SK-N-SH treated with all-trans-retinoic acid at 6 μM for 48 hours (cell line): ENCODE measurements around the gene PRKAA1.

Source experiments
- CSDC2 ChIP-seq: fragments of 250-450 bp; sonication (Bioruptor Pico); IDR thresholded peaks from 2 replicates; pipeline ENCODE4 v1.5.0; 2020; ENCODE audit warnings: mild to moderate bottlenecking, moderate library complexity
- OSR1 ChIP-seq: fragments of 250-450 bp; sonication (Bioruptor Pico); IDR thresholded peaks from 2 replicates; pipeline ENCODE4 v1.8.0; 2022; ENCODE audit warnings: moderate library complexity, mild to moderate bottlenecking, inconsistent platforms
- SNAI2 ChIP-seq: fragments of 250-450 bp; sonication (Bioruptor Pico); IDR thresholded peaks from 2 replicates; pipeline ENCODE4 v1.5.0; 2020; ENCODE audit warnings: mild to moderate bottlenecking, moderate library complexity
- ZFP30 ChIP-seq: fragments of 450-650 bp; formaldehyde crosslinking; IDR thresholded peaks from 2 replicates; pipeline ENCODE4 v1.5.0; 2022; ENCODE audit warnings: mild to moderate bottlenecking, moderate library complexity
- TF ChIP-seq, protein P1 (sequence below): fragments of 250-450 bp; sonication (Bioruptor Pico); IDR thresholded peaks from 2 replicates; pipeline ENCODE4 v1.8.0; 2020; ENCODE audit warnings: mild to moderate bottlenecking, moderate library complexity, borderline replicate concordance

- TF ChIP-seq, protein P1, sequence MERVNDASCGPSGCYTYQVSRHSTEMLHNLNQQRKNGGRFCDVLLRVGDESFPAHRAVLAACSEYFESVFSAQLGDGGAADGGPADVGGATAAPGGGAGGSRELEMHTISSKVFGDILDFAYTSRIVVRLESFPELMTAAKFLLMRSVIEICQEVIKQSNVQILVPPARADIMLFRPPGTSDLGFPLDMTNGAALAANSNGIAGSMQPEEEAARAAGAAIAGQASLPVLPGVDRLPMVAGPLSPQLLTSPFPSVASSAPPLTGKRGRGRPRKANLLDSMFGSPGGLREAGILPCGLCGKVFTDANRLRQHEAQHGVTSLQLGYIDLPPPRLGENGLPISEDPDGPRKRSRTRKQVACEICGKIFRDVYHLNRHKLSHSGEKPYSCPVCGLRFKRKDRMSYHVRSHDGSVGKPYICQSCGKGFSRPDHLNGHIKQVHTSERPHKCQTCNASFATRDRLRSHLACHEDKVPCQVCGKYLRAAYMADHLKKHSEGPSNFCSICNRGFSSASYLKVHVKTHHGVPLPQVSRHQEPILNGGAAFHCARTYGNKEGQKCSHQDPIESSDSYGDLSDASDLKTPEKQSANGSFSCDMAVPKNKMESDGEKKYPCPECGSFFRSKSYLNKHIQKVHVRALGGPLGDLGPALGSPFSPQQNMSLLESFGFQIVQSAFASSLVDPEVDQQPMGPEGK (CRISPR knock-in tag): no peak
- no peak for TF ChIP-seq CSDC2 (CRISPR knock-in tag)
- TF ChIP-seq SNAI2 (CRISPR knock-in tag): no peak
- TF ChIP-seq ZFP30 (CRISPR knock-in tag): no peak
- no peak for TF ChIP-seq OSR1
These were observed 51.5 kb downstream of the PRKAA1 start for GRCh38 chr5:40746703-40747102.
